ENCODE data around the gene PLXNA4.
"Not testable (repeated sequence)": the region's sequence is repeated elsewhere in the genome, so short reads cannot be mapped to it uniquely, and the experiment has no call there.

Gene PLXNA4

GRCh38 chr7:132575982-132576720 is at the start of gene PLXNA4:
Gene PLXNA4, minus strand, starts transcription at chr7:132576470. Its CDS starts 67,777 bp downstream, at chr7:132508693.
- no peak for DNase-seq (ENCODE audit: low read depth)

- no peak for DNase-seq (ENCODE audit: low read depth)
Observed at GRCh38 chr7:132625651-132626050, 49.4 kb upstream of the PLXNA4 start.

GRCh38 chr7:132622081-132622480 is 45.8 kb upstream of the PLXNA4 start:
- DNase-seq (ENCODE audit: low read depth), result no peak

- no peak for DNase-seq (ENCODE audit: low read depth)
Observed at GRCh38 chr7:132619967-132620366, 43.7 kb upstream of the PLXNA4 start.

GRCh38 chr7:132618956-132619305 is 42.7 kb upstream of the PLXNA4 start:
- no peak for DNase-seq (ENCODE audit: low read depth)

- DNase-seq (ENCODE audit: low read depth), result no peak
Observed at GRCh38 chr7:132618271-132618955, 42.1 kb upstream of the PLXNA4 start.

GRCh38 chr7:132614428-132615318 is 38.4 kb upstream of the PLXNA4 start:
- no peak for DNase-seq (ENCODE audit: low read depth)

GRCh38 chr7:132613737-132614136 is 37.5 kb upstream of the PLXNA4 start:
- no peak for DNase-seq (ENCODE audit: low read depth)

GRCh38 chr7:132610995-132611394 is 34.7 kb upstream of the PLXNA4 start:
- DNase-seq (ENCODE audit: low read depth), result no peak

GRCh38 chr7:132609906-132610520 is 33.7 kb upstream of the PLXNA4 start:
- DNase-seq (ENCODE audit: low read depth), result no peak

GRCh38 chr7:132609222-132609621 is 33.0 kb upstream of the PLXNA4 start:
- DNase-seq (ENCODE audit: low read depth), result no peak

GRCh38 chr7:132608523-132608922 is 32.3 kb upstream of the PLXNA4 start:
- no peak for DNase-seq (ENCODE audit: low read depth)

- no peak for DNase-seq (ENCODE audit: low read depth)
Observed at GRCh38 chr7:132607656-132608055, 31.4 kb upstream of the PLXNA4 start.

- no peak for DNase-seq (ENCODE audit: low read depth)
Observed at GRCh38 chr7:132604121-132604520, 27.9 kb upstream of the PLXNA4 start.

- no peak for DNase-seq (ENCODE audit: low read depth)
Observed at GRCh38 chr7:132603220-132603833, 27.1 kb upstream of the PLXNA4 start.

GRCh38 chr7:132601783-132602182 is 25.5 kb upstream of the PLXNA4 start:
- DNase-seq (ENCODE audit: low read depth), result no peak

GRCh38 chr7:132596588-132596987 is 20.3 kb upstream of the PLXNA4 start:
- DNase-seq (ENCODE audit: low read depth), result no peak

GRCh38 chr7:132594741-132595140 is 18.5 kb upstream of the PLXNA4 start:
- DNase-seq (ENCODE audit: low read depth), result not testable (repeated sequence)

GRCh38 chr7:132592936-132593335 is 16.7 kb upstream of the PLXNA4 start:
- no peak for DNase-seq (ENCODE audit: low read depth)

GRCh38 chr7:132592231-132592920 is 16.1 kb upstream of the PLXNA4 start:
- DNase-seq (ENCODE audit: low read depth), result no peak

GRCh38 chr7:132590162-132590561 is 13.9 kb upstream of the PLXNA4 start:
- DNase-seq (ENCODE audit: low read depth), result no peak
